Measurements from ENCODE around the gene PDXDC1. TPM values are rescaled to one million over a fixed set of nuclear protein-coding genes. Genes with fewer than 3 reads are reported as not detected.
"Not testable (repeated sequence)": the region's sequence is repeated elsewhere in the genome, so short reads cannot be mapped to it uniquely, and the experiment has no call there.

The PDXDC1 gene
- total RNA-seq, 1 donor from 2014 or later: 36.0 TPM

DNA sequence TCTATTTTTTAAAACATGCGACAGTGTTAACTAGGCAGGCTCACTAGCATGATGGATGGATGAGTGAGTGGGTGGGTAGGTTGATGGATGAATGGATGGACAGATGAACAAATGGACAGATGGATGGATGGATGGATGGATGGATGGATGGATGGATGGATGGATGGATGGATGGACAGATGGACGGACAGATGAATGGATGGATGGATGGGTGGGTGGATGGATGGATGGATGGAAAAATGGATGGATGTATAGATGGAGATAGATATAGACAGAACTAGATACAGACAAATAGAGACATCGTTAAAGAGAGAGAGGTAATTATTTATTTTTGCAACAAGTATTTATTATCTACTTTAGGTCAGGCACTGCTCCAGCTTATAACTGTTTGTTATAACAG is 205.1 kb downstream of the PDXDC1 start:
- H3K36me3 ChIP-seq (ENCODE audit: control insufficient read depth in 3 of 3, insufficient read depth in 3 of 3, low read length in 3 of 3); H3K27ac ChIP-seq (ENCODE audit: low read depth, low read length); H3K27me3 ChIP-seq (ENCODE audit: control insufficient read depth in 3 of 3, insufficient read depth in 3 of 3, low read length in 3 of 3); H3K4me3 ChIP-seq (ENCODE audit: low read length in 3 of 3); H3K4me1 ChIP-seq (ENCODE audit: control insufficient read depth in 3 of 3, insufficient read depth in 3 of 3, low read length in 3 of 3); H3K9ac ChIP-seq (ENCODE audit: low read depth in 1 of 3, low read length in 3 of 3); H3K9me3 ChIP-seq (ENCODE audit: control insufficient read depth in 3 of 3, low read length in 3 of 3): not testable (repeated sequence)

DNA sequence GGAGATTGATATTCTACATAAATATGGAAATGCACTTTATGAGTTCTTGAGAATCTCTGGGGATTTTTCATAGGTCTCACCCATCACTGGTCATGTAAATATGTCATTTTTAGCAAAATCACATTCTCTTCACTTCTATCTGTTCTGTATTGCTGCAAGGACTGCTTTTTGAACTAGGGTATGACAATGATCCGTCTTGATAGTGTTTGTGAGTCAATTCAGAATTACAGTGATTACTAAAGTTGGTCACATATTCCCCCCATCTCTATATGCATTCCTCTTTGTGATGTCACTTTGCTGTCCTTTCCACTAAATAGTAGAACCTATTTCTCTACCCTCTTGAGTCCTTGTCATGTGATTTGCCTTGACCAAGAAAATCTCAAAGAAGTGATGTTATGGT is 206.1 kb downstream of the PDXDC1 start:
- H3K9me3 ChIP-seq (ENCODE audit: control insufficient read depth in 3 of 3, low read length in 3 of 3); H3K9ac ChIP-seq (ENCODE audit: low read depth in 1 of 3, low read length in 3 of 3); H3K36me3 ChIP-seq (ENCODE audit: control insufficient read depth in 3 of 3, insufficient read depth in 3 of 3, low read length in 3 of 3); H3K27ac ChIP-seq (ENCODE audit: low read depth, low read length); H3K4me1 ChIP-seq (ENCODE audit: control insufficient read depth in 3 of 3, insufficient read depth in 3 of 3, low read length in 3 of 3); H3K27me3 ChIP-seq (ENCODE audit: control insufficient read depth in 3 of 3, insufficient read depth in 3 of 3, low read length in 3 of 3); H3K4me3 ChIP-seq (ENCODE audit: low read length in 3 of 3): not testable (repeated sequence)

DNA sequence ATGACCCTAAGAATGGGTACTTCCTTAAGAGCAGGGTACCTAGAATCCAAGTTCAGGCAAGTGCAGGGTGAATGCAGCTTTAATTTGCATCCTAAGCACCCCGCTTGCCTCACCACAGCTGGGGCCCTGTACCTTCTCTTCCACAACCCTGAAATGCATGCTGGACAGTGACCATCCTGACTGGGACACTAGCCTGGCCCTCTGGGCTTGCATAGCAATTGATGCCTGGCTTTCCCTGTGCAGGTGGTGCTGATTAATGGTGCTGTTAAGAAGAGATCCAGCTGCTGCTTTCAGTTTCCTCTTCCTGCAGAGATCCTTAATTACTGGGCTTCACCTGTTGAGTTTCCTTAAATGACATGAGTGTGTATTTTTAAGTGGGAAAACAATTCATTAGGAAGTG is 209.2 kb downstream of the PDXDC1 start:
- H3K27ac ChIP-seq (ENCODE audit: low read depth, low read length); H3K9ac ChIP-seq (ENCODE audit: low read depth in 1 of 3, low read length in 3 of 3); H3K4me3 ChIP-seq (ENCODE audit: low read length in 3 of 3); H3K4me1 ChIP-seq (ENCODE audit: control insufficient read depth in 3 of 3, insufficient read depth in 3 of 3, low read length in 3 of 3); H3K27me3 ChIP-seq (ENCODE audit: control insufficient read depth in 3 of 3, insufficient read depth in 3 of 3, low read length in 3 of 3); H3K36me3 ChIP-seq (ENCODE audit: control insufficient read depth in 3 of 3, insufficient read depth in 3 of 3, low read length in 3 of 3); H3K9me3 ChIP-seq (ENCODE audit: control insufficient read depth in 3 of 3, low read length in 3 of 3): not testable (repeated sequence)

Small RNAs within 50 kb of the gene (small RNA-seq; reads per million reads assigned to genes)
- not detected for gene AC138932.4
- gene MIR1972-1: not detected
- not detected for gene MIR3180-4
- gene MIR6511A1: not detected
- gene MIR6770-1: not detected
- not detected for gene RF00019

Other genes with a start within 250 kb of the PDXDC1 start
- 1.6 TPM for gene NPIPA2, start 232.5 kb upstream of the PDXDC1 start, total RNA-seq
- 47.0 TPM for gene NOMO1, start 141.3 kb upstream of the PDXDC1 start, total RNA-seq
- 35.5 TPM for gene NPIPA1, start 37.6 kb upstream of the PDXDC1 start, total RNA-seq
- 39.7 TPM for gene NTAN1, start 81.0 kb downstream of the PDXDC1 start, total RNA-seq
- 26.6 TPM for gene RRN3, start 119.2 kb downstream of the PDXDC1 start, total RNA-seq

All from skeletal muscle tissue (tissue), 5 donors.